Measurements from ENCODE around the gene KAZN.

Gene KAZN

GRCh38 chr1:15055736-15056415, 457.4 kb downstream of the KAZN start:
- H3K27ac ChIP-seq (ENCODE audit: low read depth, low read length) = no peak overlapping the region
- H3K4me3 ChIP-seq (ENCODE audit: low read depth, low read length) = no peak overlapping the region
- no peaks in the 10 kb centered on the region for H3K27me3 ChIP-seq (ENCODE audit: control insufficient read depth, insufficient read depth, low read length)
- peaks cover 15% of the 10 kb centered on the region; the same call in 1 of the 2 replicates for H3K36me3 ChIP-seq (ENCODE audit: control insufficient read depth, insufficient read depth, low read length)
- no peaks in the 10 kb centered on the region for H3K9me3 ChIP-seq (ENCODE audit: control insufficient read depth, insufficient read depth, low read depth, low read length)
- no peak overlapping the region for H3K9ac ChIP-seq (ENCODE audit: low read length)
- peaks cover 17% of the 10 kb centered on the region for H3K4me1 ChIP-seq (ENCODE audit: control insufficient read depth, insufficient read depth, low read length)

- no peak overlapping the region for H3K9ac ChIP-seq (ENCODE audit: low read length)
- H3K36me3 ChIP-seq (ENCODE audit: control insufficient read depth, insufficient read depth, low read length) = peaks cover 15% of the 10 kb centered on the region; the same call in 1 of the 2 replicates
- H3K9me3 ChIP-seq (ENCODE audit: control insufficient read depth, insufficient read depth, low read depth, low read length) = peaks cover under 1% of the 10 kb centered on the region; the same call in 1 of the 2 replicates
- H3K4me3 ChIP-seq (ENCODE audit: low read depth, low read length) = no peak overlapping the region
- H3K27ac ChIP-seq (ENCODE audit: low read depth, low read length) = no peak overlapping the region
- H3K27me3 ChIP-seq (ENCODE audit: control insufficient read depth, insufficient read depth, low read length) = no peaks in the 10 kb centered on the region
- peaks cover 17% of the 10 kb centered on the region for H3K4me1 ChIP-seq (ENCODE audit: control insufficient read depth, insufficient read depth, low read length)
Measured at GRCh38 chr1:15056515-15057285, 458.2 kb downstream of the KAZN start.

- Histone ChIP-seq H3K9me3 (ENCODE audit: control insufficient read depth, insufficient read depth, low read depth, low read length) (peaks cover 7% of the 10 kb centered on the region), H3K27me3 (ENCODE audit: control insufficient read depth, insufficient read depth, low read length) (no peaks in the 10 kb centered on the region), H3K4me1 (ENCODE audit: control insufficient read depth, insufficient read depth, low read length) (peaks cover 13% of the 10 kb centered on the region), H3K9ac (ENCODE audit: low read length) (no peak overlapping the region), H3K36me3 (ENCODE audit: control insufficient read depth, insufficient read depth, low read length) (peaks cover 17% of the 10 kb centered on the region; the same call in 1 of the 2 replicates), H3K4me3 (ENCODE audit: low read depth, low read length) (no peak overlapping the region), H3K27ac (ENCODE audit: low read depth, low read length) (no peak overlapping the region)
Measured at GRCh38 chr1:15057834-15058233, 459.3 kb downstream of the KAZN start.

GRCh38 chr1:15058261-15058660, 459.8 kb downstream of the KAZN start:
- H3K27ac ChIP-seq (ENCODE audit: low read depth, low read length) = no peak overlapping the region
- H3K27me3 ChIP-seq (ENCODE audit: control insufficient read depth, insufficient read depth, low read length) = no peaks in the 10 kb centered on the region
- no peak overlapping the region for H3K9ac ChIP-seq (ENCODE audit: low read length)
- no peak overlapping the region for H3K4me3 ChIP-seq (ENCODE audit: low read depth, low read length)
- H3K36me3 ChIP-seq (ENCODE audit: control insufficient read depth, insufficient read depth, low read length) = peaks cover 18% of the 10 kb centered on the region; the same call in 1 of the 2 replicates
- peaks cover 7% of the 10 kb centered on the region for H3K9me3 ChIP-seq (ENCODE audit: control insufficient read depth, insufficient read depth, low read depth, low read length)
- H3K4me1 ChIP-seq (ENCODE audit: control insufficient read depth, insufficient read depth, low read length) = peaks cover 9% of the 10 kb centered on the region; the same call in 1 of the 2 replicates

GRCh38 chr1:15060104-15060503, 461.6 kb downstream of the KAZN start:
- Histone ChIP-seq H3K9ac (ENCODE audit: low read length) (no peak overlapping the region), H3K27me3 (ENCODE audit: control insufficient read depth, insufficient read depth, low read length) (no peaks in the 10 kb centered on the region), H3K9me3 (ENCODE audit: control insufficient read depth, insufficient read depth, low read depth, low read length) (peaks cover 7% of the 10 kb centered on the region), H3K27ac (ENCODE audit: low read depth, low read length) (no peak overlapping the region), H3K4me1 (ENCODE audit: control insufficient read depth, insufficient read depth, low read length) (no peaks in the 10 kb centered on the region), H3K36me3 (ENCODE audit: control insufficient read depth, insufficient read depth, low read length) (peaks cover 32% of the 10 kb centered on the region), H3K4me3 (ENCODE audit: low read depth, low read length) (no peak overlapping the region)

GRCh38 chr1:15062479-15063099, 464.1 kb downstream of the KAZN start:
- peaks cover 28% of the 10 kb centered on the region for H3K36me3 ChIP-seq (ENCODE audit: control insufficient read depth, insufficient read depth, low read length)
- no peak overlapping the region for H3K9ac ChIP-seq (ENCODE audit: low read length)
- no peak overlapping the region for H3K4me3 ChIP-seq (ENCODE audit: low read depth, low read length)
- no peak overlapping the region for H3K27ac ChIP-seq (ENCODE audit: low read depth, low read length)
- no peaks in the 10 kb centered on the region for H3K27me3 ChIP-seq (ENCODE audit: control insufficient read depth, insufficient read depth, low read length)
- no peaks in the 10 kb centered on the region for H3K4me1 ChIP-seq (ENCODE audit: control insufficient read depth, insufficient read depth, low read length)
- H3K9me3 ChIP-seq (ENCODE audit: control insufficient read depth, insufficient read depth, low read depth, low read length) = peaks cover 7% of the 10 kb centered on the region

- Histone ChIP-seq H3K27me3 (ENCODE audit: control insufficient read depth, insufficient read depth, low read length) (no peaks in the 10 kb centered on the region), H3K9me3 (ENCODE audit: control insufficient read depth, insufficient read depth, low read depth, low read length) (peaks cover 7% of the 10 kb centered on the region), H3K4me3 (ENCODE audit: low read depth, low read length) (no peak overlapping the region), H3K9ac (ENCODE audit: low read length) (no peak overlapping the region), H3K4me1 (ENCODE audit: control insufficient read depth, insufficient read depth, low read length) (no peaks in the 10 kb centered on the region), H3K36me3 (ENCODE audit: control insufficient read depth, insufficient read depth, low read length) (peaks cover 24% of the 10 kb centered on the region), H3K27ac (ENCODE audit: low read depth, low read length) (no peak overlapping the region)
Measured at GRCh38 chr1:15063346-15063745, 464.9 kb downstream of the KAZN start.

- Histone ChIP-seq H3K27me3 (ENCODE audit: control insufficient read depth, insufficient read depth, low read length) (no peaks in the 10 kb centered on the region), H3K27ac (ENCODE audit: low read depth, low read length) (no peak overlapping the region), H3K36me3 (ENCODE audit: control insufficient read depth, insufficient read depth, low read length) (peaks cover 22% of the 10 kb centered on the region), H3K4me3 (ENCODE audit: low read depth, low read length) (no peak overlapping the region), H3K9ac (ENCODE audit: low read length) (no peak overlapping the region), H3K4me1 (ENCODE audit: control insufficient read depth, insufficient read depth, low read length) (no peaks in the 10 kb centered on the region), H3K9me3 (ENCODE audit: control insufficient read depth, insufficient read depth, low read depth, low read length) (peaks cover 7% of the 10 kb centered on the region)
Measured at GRCh38 chr1:15063783-15064182, 465.3 kb downstream of the KAZN start.

- H3K36me3 ChIP-seq (ENCODE audit: control insufficient read depth, insufficient read depth, low read length) = peaks cover 22% of the 10 kb centered on the region
- no peak overlapping the region for H3K4me3 ChIP-seq (ENCODE audit: low read depth, low read length)
- no peak overlapping the region for H3K27ac ChIP-seq (ENCODE audit: low read depth, low read length)
- no peaks in the 10 kb centered on the region for H3K4me1 ChIP-seq (ENCODE audit: control insufficient read depth, insufficient read depth, low read length)
- H3K27me3 ChIP-seq (ENCODE audit: control insufficient read depth, insufficient read depth, low read length) = no peaks in the 10 kb centered on the region
- peaks cover 7% of the 10 kb centered on the region for H3K9me3 ChIP-seq (ENCODE audit: control insufficient read depth, insufficient read depth, low read depth, low read length)
- no peak overlapping the region for H3K9ac ChIP-seq (ENCODE audit: low read length)
Measured at GRCh38 chr1:15064217-15064929, 465.9 kb downstream of the KAZN start.

- H3K4me1 ChIP-seq (ENCODE audit: control insufficient read depth, insufficient read depth, low read length) = no peaks in the 10 kb centered on the region
Measured at GRCh38 chr1:15065291-15065690, 466.8 kb downstream of the KAZN start.

More at GRCh38 chr1:15065291-15065690, 466.8 kb downstream of the KAZN start:
- Histone ChIP-seq H3K4me3 (ENCODE audit: low read depth, low read length) (no peak overlapping the region), H3K36me3 (ENCODE audit: control insufficient read depth, insufficient read depth, low read length) (peaks cover 22% of the 10 kb centered on the region), H3K27me3 (ENCODE audit: control insufficient read depth, insufficient read depth, low read length) (no peaks in the 10 kb centered on the region), H3K27ac (ENCODE audit: low read depth, low read length) (no peak overlapping the region), H3K9me3 (ENCODE audit: control insufficient read depth, insufficient read depth, low read depth, low read length) (peaks cover 7% of the 10 kb centered on the region), H3K9ac (ENCODE audit: low read length) (no peak overlapping the region)
